Kidney epithelial cell (primary cell): ENCODE results near the gene CUL9. TPM values are rescaled to one million over a fixed set of nuclear protein-coding genes. Genes with fewer than 3 reads are reported as not detected.

Experiments used
- DNase-seq: peaks from one replicate; pipeline ENCODE4 v3.0.0-alpha.2; 2010; ENCODE audit warnings: low read depth
- H3K27me3 ChIP-seq: 2 replicates; pipeline ENCODE4 v1.6.0; 2011; ENCODE audit warnings: low read length; ENCODE audit not compliant: control insufficient read depth, insufficient read depth
- H3K36me3 ChIP-seq: 2 replicates; pipeline ENCODE4 v1.5.1; 2011; ENCODE audit warnings: low read length; ENCODE audit not compliant: control insufficient read depth, insufficient read depth
- H3K4me3 ChIP-seq: 2 replicates; pipeline ENCODE4 v1.5.1; 2011; ENCODE audit warnings: low read depth, mild to moderate bottlenecking, control low read depth, low read length
- total RNA-seq: library from RNA; depleted of rRNA; stranded (reverse); fragments of >200 nt; gene quantifications from 2 replicates; pipeline ENCODE4 v1.2.3, GENCODE V29; 2015
- TF ChIP-seq, protein P1 (sequence below): IDR thresholded peaks from 2 replicates; pipeline ENCODE4 v1.5.1; 2011; ENCODE audit warnings: mild to moderate bottlenecking, moderate library complexity, low read length, control low read depth, inconsistent platforms; ENCODE audit not compliant: insufficient read depth, poor library complexity, severe bottlenecking

CUL9 gene
- total RNA-seq, 1 donor from 2014 or later, result 41.1 TPM

DNA sequence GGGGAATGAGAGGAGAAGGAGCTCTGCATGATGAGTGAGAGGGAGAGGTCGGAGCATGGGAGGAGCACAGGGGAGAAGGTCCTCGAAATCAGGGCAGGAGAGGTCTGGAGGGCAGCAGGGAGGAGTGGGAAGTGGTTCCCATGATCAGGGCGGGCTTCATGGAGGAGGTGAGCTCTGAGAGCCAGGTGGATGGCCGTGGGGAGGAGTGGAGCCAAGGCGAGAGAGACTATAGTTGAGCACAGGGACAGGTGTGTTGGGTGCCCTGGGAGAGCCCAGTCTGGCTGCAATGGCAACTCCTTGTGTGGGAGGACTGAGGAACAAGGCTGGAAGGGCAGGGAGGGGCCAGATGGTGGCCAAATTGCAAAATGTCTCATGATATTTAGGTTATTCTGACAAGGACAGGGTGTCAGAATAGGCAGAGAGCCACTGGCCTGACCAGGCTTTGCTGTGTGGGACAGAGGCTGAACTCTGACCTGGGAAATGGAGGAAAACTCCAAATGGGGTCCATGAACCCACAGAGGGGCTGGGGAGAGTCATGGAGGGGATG, 82.7 kb downstream of the CUL9 start:
- Histone ChIP-seq H3K4me3 (no peak overlapping the region), H3K36me3 (no peaks in the 10 kb centered on the region), H3K27me3 (peaks cover 18% of the 10 kb centered on the region)
- DNase-seq, result no peak
- TF ChIP-seq, protein P1, sequence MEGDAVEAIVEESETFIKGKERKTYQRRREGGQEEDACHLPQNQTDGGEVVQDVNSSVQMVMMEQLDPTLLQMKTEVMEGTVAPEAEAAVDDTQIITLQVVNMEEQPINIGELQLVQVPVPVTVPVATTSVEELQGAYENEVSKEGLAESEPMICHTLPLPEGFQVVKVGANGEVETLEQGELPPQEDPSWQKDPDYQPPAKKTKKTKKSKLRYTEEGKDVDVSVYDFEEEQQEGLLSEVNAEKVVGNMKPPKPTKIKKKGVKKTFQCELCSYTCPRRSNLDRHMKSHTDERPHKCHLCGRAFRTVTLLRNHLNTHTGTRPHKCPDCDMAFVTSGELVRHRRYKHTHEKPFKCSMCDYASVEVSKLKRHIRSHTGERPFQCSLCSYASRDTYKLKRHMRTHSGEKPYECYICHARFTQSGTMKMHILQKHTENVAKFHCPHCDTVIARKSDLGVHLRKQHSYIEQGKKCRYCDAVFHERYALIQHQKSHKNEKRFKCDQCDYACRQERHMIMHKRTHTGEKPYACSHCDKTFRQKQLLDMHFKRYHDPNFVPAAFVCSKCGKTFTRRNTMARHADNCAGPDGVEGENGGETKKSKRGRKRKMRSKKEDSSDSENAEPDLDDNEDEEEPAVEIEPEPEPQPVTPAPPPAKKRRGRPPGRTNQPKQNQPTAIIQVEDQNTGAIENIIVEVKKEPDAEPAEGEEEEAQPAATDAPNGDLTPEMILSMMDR, result no peak

GRCh38 chr6:43265564-43265963, 83.6 kb downstream of the CUL9 start:
- Histone ChIP-seq H3K36me3 (no peaks in the 10 kb centered on the region), H3K27me3 (peaks cover 19% of the 10 kb centered on the region), H3K4me3 (no peak overlapping the region)
- TF ChIP-seq, protein P1, result no peak
- no peak for DNase-seq

DNA sequence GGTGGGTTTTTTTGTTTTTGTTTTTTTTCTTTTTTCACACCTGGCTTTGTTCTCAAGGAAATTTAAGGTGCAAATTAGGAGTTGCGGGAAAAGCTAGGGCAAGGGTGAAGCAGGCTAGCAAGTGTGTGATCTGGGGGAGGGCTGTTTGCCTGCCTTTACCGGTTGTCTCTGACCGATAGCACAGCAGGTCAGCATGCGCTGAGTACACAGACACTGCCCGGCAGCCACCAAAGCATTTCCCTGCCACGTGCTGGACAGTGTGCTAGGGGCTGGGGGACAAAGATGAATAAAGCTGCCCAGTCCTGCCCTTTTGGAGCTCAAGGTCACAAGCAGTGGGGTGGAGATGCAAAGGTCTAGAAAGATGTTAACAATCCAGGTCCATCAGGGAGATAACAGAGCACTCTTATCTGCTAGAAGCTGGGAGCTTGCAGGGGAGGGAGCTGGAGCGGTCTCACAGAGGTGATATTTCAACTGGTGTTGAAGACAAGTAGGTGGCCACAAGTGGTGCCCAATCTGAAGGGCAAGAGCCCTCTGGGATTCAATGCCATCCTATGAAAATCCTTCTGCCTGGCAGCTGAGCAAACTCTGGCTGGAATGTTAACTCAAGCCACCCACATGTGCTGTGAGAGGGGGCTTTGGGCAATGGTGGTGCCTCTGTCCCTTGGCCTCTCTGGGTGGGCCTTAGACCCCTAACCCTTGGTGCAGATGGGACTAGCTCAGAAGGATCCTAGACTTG, 85.8 kb downstream of the CUL9 start:
- no peaks in the 10 kb centered on the region for H3K36me3 ChIP-seq
- TF ChIP-seq, protein P1, result no peak
- DNase-seq, result no peak
- H3K4me3 ChIP-seq, result no peak overlapping the region
- H3K27me3 ChIP-seq, result peaks cover 24% of the 10 kb centered on the region

GRCh38 chr6:43268355-43268700, 86.3 kb downstream of the CUL9 start:
- no peak for DNase-seq
- H3K36me3 ChIP-seq, result no peaks in the 10 kb centered on the region
- TF ChIP-seq, protein P1, result no peak
- no peak overlapping the region for H3K4me3 ChIP-seq
- peaks cover 26% of the 10 kb centered on the region for H3K27me3 ChIP-seq

GRCh38 chr6:43268782-43269272, 86.8 kb downstream of the CUL9 start:
- H3K27me3 ChIP-seq, result peaks cover 29% of the 10 kb centered on the region
- DNase-seq, result no peak
- no peaks in the 10 kb centered on the region for H3K36me3 ChIP-seq
- TF ChIP-seq, protein P1, result no peak
- H3K4me3 ChIP-seq, result no peak overlapping the region
